ES-I3 (cell line): Measurements from ENCODE around the gene SLMAP.
"Not testable (repeated sequence)": the region's sequence is repeated elsewhere in the genome, so short reads cannot be mapped to it uniquely, and the experiment has no call there.

Source experiments
- H3K36me3 ChIP-seq: 2 replicates; pipeline ENCODE4 v1.6.1; 2013; ENCODE audit warnings: mild to moderate bottlenecking, low read length, control low read depth, moderate library complexity; ENCODE audit not compliant: insufficient read depth
- H3K4me1 ChIP-seq: 2 replicates; pipeline ENCODE4 v1.6.1; 2013; ENCODE audit warnings: mild to moderate bottlenecking, control low read depth, low read length; ENCODE audit not compliant: insufficient read depth
- H3K9ac ChIP-seq: 2 replicates; pipeline ENCODE4 v1.6.1; 2013; ENCODE audit warnings: low read depth, mild to moderate bottlenecking, low read length, moderate library complexity
- H3K9me3 ChIP-seq: 2 replicates; pipeline ENCODE4 v1.6.1; 2013; ENCODE audit warnings: mild to moderate bottlenecking, low read length, moderate library complexity; ENCODE audit not compliant: control insufficient read depth, insufficient read depth

SLMAP gene

DNA sequence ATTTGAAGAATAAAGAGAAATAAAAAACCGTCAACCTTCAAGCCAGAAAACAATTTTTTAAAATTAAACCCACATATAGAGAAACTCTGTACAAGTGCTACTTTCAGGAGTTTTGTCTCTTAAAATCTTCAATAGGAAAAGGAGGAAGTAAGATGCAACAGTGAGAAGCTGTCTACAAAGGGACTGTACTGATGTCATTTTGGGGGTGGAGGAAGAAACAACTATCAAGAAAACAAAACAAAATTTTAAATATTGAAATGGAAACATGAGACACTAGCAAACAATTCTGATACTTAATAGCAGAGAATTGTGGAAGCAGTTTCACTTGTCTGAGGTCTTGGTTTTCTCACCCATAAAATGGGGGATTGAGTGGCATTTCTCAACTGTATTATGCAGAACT is 84.4 kb downstream of the SLMAP start:
- H3K9ac ChIP-seq = no peak overlapping the region
- no peaks in the 10 kb centered on the region for H3K9me3 ChIP-seq
- no peaks in the 10 kb centered on the region; the same call in 1 of the 2 replicates for H3K36me3 ChIP-seq
- H3K4me1 ChIP-seq = no peaks in the 10 kb centered on the region

DNA sequence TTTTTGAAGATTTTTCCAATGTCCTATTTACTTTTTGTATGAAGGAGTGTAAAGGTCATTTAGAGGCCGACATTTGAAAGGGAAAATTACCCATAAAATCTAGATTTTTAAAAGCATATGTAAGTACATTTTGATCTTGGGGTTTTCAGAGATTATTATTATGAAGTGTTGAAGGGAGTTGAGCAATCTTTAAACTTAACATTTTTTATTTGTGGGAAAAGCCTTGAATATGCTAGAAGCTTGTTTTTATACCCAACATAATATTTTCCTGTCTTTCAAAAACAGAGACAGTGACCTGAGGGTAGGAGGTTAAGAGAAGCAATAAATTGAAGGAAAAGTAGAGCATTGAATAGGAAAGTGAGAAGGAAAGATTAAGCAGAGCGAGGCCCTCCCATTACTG is 85.7 kb downstream of the SLMAP start:
- no peaks in the 10 kb centered on the region for H3K9me3 ChIP-seq
- no peak overlapping the region for H3K9ac ChIP-seq
- no peaks in the 10 kb centered on the region for H3K4me1 ChIP-seq
- no peaks in the 10 kb centered on the region; the same call in 1 of the 2 replicates for H3K36me3 ChIP-seq

DNA sequence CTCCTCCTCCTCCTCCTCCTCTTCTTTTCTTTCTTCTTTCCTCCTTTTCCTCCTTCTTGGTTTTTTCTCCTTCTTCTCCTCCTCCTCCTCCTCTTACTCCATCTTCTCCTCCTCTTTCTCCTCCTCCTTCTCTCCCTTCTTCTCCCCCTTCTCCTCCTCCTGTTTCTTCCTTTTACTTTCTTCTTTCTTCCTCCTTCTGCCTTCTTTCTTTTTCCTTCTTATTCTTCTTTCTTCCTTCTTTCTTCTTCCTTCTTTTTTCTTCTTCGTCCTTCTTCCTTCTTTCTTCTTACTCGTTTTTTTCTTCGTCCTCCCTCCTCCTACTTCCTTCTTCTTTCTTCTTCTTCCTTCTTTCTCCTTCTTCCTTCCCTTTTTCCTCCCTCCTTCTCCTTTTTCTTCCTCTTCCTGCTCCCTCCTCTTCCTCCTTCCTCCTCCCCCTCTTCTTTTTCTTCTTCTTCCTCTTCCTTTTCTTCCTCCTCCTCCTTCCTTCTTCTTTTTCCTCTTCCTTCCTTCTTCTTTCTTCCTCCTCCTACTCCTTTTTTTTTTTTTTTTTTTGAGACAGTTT is 92.1 kb downstream of the SLMAP start:
- H3K4me1 ChIP-seq = no peaks in the 10 kb centered on the region
- H3K36me3 ChIP-seq = no peaks in the 10 kb centered on the region
- no peaks in the 10 kb centered on the region for H3K9me3 ChIP-seq
- no peak overlapping the region for H3K9ac ChIP-seq

DNA sequence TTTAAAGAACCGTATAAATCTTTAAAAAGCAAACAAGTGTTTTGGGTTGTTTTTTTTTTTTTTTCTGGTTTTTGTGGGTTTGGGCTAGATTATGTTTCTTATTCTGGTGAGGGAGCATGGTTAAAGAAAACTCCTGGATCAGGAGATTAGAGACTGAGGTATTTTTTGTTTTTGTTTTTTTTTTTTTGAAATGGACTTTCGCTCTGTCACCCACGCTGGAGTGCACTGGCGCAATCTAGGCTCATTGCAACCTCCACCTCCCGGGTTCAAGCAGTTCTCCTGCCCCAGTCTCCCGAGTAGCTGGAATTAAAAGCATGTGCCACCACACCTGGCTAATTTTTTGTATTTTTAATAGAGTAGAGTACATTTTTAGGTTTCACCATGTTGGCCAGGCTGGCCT is 95.2 kb downstream of the SLMAP start:
- Histone ChIP-seq H3K9me3 (no peaks in the 10 kb centered on the region), H3K9ac (no peak overlapping the region), H3K36me3 (no peaks in the 10 kb centered on the region; the same call in 1 of the 2 replicates), H3K4me1 (no peaks in the 10 kb centered on the region)

DNA sequence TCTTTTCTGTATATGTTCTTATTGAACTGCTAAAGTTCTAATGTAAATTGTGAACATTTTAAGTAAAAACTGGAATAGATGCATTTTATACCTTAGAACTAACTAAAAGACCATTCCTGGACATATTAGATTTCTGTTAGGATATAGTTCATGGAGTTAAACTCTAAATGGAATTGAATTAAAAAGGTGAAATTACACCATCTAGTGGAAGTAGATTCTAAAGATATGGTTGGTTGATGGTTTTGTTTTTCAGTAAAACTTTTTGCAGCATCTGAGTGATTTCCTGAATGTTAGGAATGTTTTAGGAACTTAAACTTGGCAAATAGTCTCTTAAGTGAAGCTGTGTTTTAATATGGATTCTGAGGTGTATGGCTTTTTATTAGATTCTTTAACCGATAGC is 96.8 kb downstream of the SLMAP start:
- Histone ChIP-seq H3K9me3 (no peaks in the 10 kb centered on the region), H3K4me1 (no peaks in the 10 kb centered on the region), H3K9ac (no peak overlapping the region), H3K36me3 (no peaks in the 10 kb centered on the region; the same call in 1 of the 2 replicates)

DNA sequence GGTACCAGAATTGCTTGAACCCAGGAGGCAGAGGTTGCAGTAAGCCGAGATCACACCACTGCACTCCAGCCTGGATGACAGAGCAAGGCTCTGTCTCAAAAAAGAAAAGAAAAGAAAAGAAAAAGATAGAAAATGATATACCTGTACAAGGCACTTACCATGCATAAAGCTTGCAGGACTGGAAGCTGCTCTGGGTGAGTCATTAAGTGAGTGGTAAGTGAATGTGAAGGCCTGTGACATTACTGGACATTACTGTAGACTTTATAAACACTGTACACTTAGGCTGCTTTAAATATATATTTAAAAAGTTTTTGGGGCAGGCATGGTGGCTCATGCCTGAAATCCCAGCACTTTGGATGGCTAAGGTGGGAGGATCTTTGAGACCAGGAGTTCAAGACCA is 99.2 kb downstream of the SLMAP start:
- Histone ChIP-seq H3K9me3 (no peaks in the 10 kb centered on the region), H3K36me3 (no peaks in the 10 kb centered on the region; the same call in 1 of the 2 replicates), H3K4me1 (no peaks in the 10 kb centered on the region), H3K9ac (no peak overlapping the region)

DNA sequence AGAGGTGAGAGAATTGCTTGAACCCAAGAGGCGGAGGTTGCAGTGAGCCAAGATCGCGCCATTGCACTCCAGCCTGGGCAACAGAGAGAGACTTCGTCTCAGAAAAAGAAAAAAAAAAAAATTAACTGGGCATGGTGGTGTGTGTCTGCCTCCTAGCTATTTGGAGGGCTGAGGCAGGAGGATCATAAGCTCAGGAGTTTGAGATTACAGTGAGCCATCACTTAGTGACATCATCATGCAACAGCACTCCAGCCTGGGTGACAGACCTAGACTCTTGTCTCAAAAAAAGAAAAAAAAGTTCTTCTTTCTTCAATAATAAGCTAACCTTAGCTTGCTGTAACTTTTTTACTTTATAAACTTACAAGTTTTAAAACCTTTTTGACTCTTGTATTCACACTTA is 99.8 kb downstream of the SLMAP start:
- no peaks in the 10 kb centered on the region for H3K9me3 ChIP-seq
- no peak overlapping the region for H3K9ac ChIP-seq
- H3K4me1 ChIP-seq = no peaks in the 10 kb centered on the region
- peaks cover 3% of the 10 kb centered on the region for H3K36me3 ChIP-seq

DNA sequence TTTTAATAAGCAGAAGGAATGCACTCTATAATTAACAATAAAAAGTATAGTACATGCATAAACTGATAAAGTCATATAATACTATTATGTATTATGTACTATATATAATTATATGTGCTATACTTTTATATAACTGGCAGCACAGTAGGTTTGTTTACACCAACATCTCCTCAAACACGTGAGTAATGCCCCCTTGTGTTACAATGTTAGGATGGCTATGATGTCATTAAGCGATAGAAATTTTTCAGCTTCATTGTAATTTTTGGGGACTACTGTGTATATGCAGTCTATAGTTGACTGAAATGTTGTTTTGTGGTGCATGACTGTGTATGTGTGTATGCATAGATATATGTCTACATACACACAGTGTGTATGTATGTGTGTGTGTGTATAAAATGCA is 100.6 kb downstream of the SLMAP start:
- Histone ChIP-seq H3K9me3 (no peaks in the 10 kb centered on the region), H3K4me1 (no peaks in the 10 kb centered on the region), H3K9ac (no peak overlapping the region), H3K36me3 (peaks cover 5% of the 10 kb centered on the region)

DNA sequence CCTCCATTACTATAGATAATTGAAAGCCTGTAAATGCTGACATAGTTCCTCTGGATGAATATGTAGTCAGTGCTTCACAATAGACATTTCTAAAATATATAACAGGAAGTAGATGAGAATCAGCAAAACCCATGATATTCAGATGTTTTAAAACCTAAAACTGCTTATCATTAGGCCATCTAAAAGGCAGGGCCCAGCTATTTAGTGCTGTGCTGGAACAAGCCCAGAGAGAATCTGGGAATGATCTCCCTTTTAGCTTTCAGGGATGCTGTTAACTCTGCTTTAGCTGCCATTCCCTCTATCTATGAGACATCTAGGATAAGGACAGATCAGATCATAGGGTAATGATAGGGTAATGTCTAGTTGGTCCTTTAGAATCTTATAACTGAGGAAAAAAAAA is 106.8 kb downstream of the SLMAP start:
- Histone ChIP-seq H3K9ac (no peak overlapping the region), H3K9me3 (no peaks in the 10 kb centered on the region), H3K4me1 (no peaks in the 10 kb centered on the region), H3K36me3 (peaks cover 5% of the 10 kb centered on the region)

DNA sequence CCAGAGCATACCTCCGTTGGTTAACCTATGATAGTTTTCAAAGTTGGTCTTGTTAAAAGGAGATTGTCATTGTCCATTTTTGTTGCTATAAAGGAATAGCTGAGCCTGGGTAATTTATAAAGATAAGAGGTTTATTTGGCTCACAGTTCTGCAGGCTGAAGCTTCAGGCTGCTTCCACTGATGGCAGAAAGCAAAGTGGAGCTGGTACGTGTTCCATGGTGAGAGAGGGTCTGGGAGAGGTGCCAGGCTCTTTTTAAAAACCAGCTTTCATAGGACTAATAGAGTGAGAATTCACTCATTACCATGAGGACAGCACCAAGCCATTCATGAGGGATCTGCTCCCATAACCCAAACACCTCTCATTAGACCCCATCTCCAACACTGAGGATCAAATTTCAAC is 107.3 kb downstream of the SLMAP start:
- H3K4me1 ChIP-seq = no peaks in the 10 kb centered on the region
- H3K36me3 ChIP-seq = peaks cover 5% of the 10 kb centered on the region
- H3K9me3 ChIP-seq = no peaks in the 10 kb centered on the region
- no peak overlapping the region for H3K9ac ChIP-seq

DNA sequence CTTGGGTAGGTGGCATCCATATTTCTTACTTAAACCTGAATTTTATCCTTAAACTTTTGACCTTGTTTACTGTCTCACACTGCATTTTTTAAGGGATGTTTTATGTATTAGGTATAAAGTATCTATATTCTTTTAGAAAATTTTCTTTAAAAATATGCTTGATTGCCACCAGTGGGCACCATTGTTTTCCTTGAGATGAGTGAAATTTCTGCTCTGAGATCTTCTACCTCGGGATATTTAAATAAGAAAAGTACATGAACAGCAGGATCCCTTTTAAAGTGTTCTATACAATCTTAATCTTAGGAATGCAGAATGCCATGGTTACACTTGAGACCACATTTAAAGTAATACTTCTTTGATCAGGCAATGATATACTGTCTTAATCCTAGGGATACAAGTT is 108.7 kb downstream of the SLMAP start:
- H3K4me1 ChIP-seq = no peaks in the 10 kb centered on the region
- no peaks in the 10 kb centered on the region for H3K9me3 ChIP-seq
- H3K9ac ChIP-seq = no peak overlapping the region
- H3K36me3 ChIP-seq = peaks cover 5% of the 10 kb centered on the region

DNA sequence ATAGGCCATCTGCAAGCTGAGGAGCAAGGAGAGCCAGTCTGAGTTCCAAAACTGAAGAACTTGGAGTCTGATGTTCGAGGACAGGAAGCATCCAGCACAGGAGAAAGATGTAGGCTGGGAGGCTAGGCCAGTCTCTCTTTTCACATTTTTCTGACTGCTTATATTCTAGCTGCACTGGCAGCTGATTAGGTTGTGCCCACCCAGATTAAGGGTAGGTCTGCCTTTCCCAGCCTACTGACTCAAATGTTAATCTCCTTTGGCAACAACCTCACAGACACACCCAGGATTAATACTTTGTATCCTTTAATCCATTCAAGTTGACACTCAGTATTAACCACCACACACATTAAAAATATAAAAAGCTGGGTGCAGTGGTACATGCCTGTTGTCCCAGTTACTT is 113.0 kb downstream of the SLMAP start:
- not testable (repeated sequence) for H3K4me1 ChIP-seq, H3K9me3 ChIP-seq, H3K9ac ChIP-seq, H3K36me3 ChIP-seq

DNA sequence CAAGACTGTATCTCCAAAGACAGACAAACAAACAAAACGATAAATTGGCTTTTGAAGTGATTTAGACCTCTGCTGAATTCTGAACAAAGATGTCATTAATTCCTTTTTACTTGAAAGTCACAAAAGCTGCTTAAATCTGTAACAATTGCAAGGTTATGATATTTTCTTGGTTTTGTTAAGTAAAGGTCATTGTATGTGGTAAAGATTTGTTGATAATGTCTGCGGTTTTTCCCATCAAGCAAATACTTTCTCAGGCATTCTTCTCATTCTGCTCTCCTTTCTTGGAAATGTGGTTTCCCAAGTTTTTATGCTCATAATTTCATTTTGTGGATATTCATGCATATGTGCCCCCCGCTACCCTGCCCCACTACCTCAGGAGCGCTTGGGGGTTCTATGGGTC is 116.5 kb downstream of the SLMAP start:
- Histone ChIP-seq H3K36me3 (peaks cover 3% of the 10 kb centered on the region; the same call in 1 of the 2 replicates), H3K9me3 (no peaks in the 10 kb centered on the region), H3K9ac (no peak overlapping the region), H3K4me1 (no peaks in the 10 kb centered on the region)

DNA sequence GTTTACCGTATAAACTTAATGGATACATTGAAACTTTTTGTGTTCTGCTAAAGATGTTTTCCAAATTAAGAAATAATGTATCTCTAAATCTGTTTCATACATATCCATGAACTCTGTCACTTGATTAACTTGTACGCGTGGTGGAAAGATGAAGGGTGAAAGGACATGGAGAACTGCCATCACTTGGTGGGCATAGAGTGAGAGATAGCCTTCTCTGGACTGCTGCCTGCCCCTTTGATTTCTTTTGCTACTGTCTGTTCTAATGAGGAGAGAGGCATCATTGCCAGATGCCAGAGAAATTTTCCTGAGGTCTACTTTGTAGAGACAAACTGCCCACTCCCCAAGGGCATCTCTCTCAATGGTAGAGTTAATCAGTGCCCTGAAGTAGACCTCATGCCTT is 120.5 kb downstream of the SLMAP start:
- Histone ChIP-seq H3K36me3 (0 out of 2 replicates have a peak, but pooled peaks cover 2% of the 10 kb centered on the region), H3K9ac (no peak overlapping the region), H3K4me1 (no peaks in the 10 kb centered on the region), H3K9me3 (no peaks in the 10 kb centered on the region)

DNA sequence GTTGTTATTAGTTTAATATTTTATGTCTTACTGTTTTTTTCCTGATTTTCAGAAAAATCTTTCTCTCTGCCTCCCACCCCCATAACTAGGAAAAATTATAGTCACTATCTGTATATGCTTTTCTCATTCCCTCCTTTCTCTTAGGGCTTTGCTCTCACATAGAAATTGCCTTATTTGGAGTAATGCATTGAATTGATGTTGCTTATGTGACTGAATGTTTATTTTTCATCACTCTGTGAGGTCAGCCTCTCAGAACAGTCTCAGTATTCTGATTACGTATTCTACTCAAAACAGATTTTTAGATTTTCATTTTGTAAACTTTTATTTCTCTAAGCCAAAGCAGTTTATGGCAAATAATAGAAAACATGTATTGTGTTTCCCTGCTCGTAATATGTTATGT is 121.0 kb downstream of the SLMAP start:
- Histone ChIP-seq H3K9me3 (no peaks in the 10 kb centered on the region), H3K36me3 (no peaks in the 10 kb centered on the region), H3K4me1 (0 out of 2 replicates have a peak, but pooled peaks cover under 1% of the 10 kb centered on the region), H3K9ac (no peak overlapping the region)

DNA sequence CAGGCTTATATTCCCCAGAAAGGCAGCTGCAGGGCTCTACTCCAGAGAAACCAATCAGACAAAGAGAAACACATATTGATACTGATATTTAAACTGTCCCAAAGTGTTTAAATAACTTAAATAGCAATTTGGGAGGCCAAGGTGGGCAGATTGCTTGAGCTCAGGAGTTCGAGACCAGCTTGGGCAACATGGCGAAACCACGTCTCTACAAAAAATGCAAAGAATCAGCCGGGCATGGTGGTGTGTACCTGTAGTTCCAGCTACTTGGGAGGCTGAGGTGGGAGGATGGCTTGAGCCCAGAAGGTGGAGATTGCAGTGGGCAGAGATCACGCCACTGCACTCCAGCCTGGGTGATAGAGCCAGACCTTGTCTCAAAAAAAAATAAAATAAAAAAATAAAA is 128.3 kb downstream of the SLMAP start:
- H3K9ac ChIP-seq, H3K4me1 ChIP-seq, H3K36me3 ChIP-seq, H3K9me3 ChIP-seq: not testable (repeated sequence)
